ENCODE measurements around the gene GADD45B. TPM values are rescaled to one million over a fixed set of nuclear protein-coding genes. Genes with fewer than 3 reads are reported as not detected.

GADD45B gene
- total and polyA plus RNA-seq, 10 of the 15 experiments (the other 5 are each of a cell fraction or from before 2014, with no cell fraction given), result 2.4 to 180 (median 91.1) TPM

GRCh38 chr19:2511991-2512390 lies 36.1 kb downstream of the GADD45B start (continued):
- no peak for TF ChIP-seq ELK1 (IDR thresholded peaks at IDR 0.05; ENCODE audit: low read depth, low read length)
- TF ChIP-seq GATAD2B (conservative IDR thresholded peaks at IDR 0.05; ENCODE audit: low read depth), result no peak; the same call in 1 of the 2 replicates
- no peak for TF ChIP-seq NFIC (IDR thresholded peaks at IDR 0.05; ENCODE audit: low read depth, low read length)
- TF ChIP-seq NFXL1 (IDR thresholded peaks at IDR 0.05; ENCODE audit: borderline replicate concordance), result no peak
- no peak for TF ChIP-seq ATF3 (IDR thresholded peaks at IDR 0.05; ENCODE audit: borderline replicate concordance, extremely low read depth, low read depth, low read length)
- no peak for TF ChIP-seq CBX3 (IDR thresholded peaks at IDR 0.05; ENCODE audit: borderline replicate concordance, low read depth)
- TF ChIP-seq USF1 (IDR thresholded peaks at IDR 0.05; ENCODE audit: borderline replicate concordance, extremely low read length, insufficient read depth, low read depth, low read length), result no peak
- no peak for TF ChIP-seq JUNB (IDR thresholded peaks at IDR 0.05)
- no peak for TF ChIP-seq ZBTB11 (CRISPR knock-in tag; IDR thresholded peaks at IDR 0.05)
- no peak for TF ChIP-seq YBX1 (IDR thresholded peaks at IDR 0.05)
- 0 out of 2 replicates have a peak, but pooled peaks have one; percentile 27 for TF ChIP-seq POLR2AphosphoS5 (IDR thresholded peaks at IDR 0.05; ENCODE audit: low read length)
- no peak for TF ChIP-seq SREBF1 (IDR thresholded peaks at IDR 0.05; ENCODE audit: low read length)
- no peak for TF ChIP-seq CHD4 (IDR thresholded peaks at IDR 0.05)
- TF ChIP-seq NKRF (conservative IDR thresholded peaks at IDR 0.05), result no peak
- no peak for TF ChIP-seq ESRRA (IDR thresholded peaks at IDR 0.05; ENCODE audit: low read length)
- peak; percentile 63; the same call in 1 of the 2 replicates for TF ChIP-seq RELB (IDR thresholded peaks at IDR 0.05; ENCODE audit: low read depth)
- TF ChIP-seq ZNF274 (IDR thresholded peaks at IDR 0.05; ENCODE audit: insufficient read depth, insufficient read length), result no peak
- no peak for TF ChIP-seq ZNF207 (IDR thresholded peaks at IDR 0.05; ENCODE audit: borderline replicate concordance)
- TF ChIP-seq MYB (IDR thresholded peaks at IDR 0.05; ENCODE audit: borderline replicate concordance, low read depth, low read length), result no peak
- no peak for TF ChIP-seq GABPA (IDR thresholded peaks at IDR 0.05; ENCODE audit: low read depth)
- no peak for TF ChIP-seq SUZ12 (IDR thresholded peaks at IDR 0.05; ENCODE audit: unreplicated experiment)
